8988T (cell line): ENCODE results near the gene STRBP.

ENCODE experiments used
- DNase-seq: peaks from one replicate; pipeline ENCODE4 v3.0.0; 2011

Gene STRBP

DNA sequence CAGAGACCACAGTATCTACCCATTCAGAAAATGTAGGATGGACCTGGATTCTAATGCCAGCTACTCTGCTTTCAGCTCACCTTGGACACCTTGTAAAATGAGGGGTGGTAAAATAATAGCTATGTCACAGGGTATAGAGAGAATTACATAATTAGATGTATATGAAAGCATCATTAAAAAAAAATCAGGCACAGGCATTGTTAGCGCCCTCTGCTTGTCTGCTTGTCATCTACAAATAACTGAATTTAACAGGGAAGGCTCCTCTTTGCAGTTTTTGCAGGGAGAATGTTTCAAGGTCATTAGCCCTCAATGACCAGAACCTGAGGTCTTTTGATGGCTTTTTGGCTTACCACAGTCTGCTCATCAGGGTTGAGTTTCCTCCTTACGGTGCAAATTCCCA is 176.9 kb downstream of the STRBP start:
- DNase-seq: no peak

DNA sequence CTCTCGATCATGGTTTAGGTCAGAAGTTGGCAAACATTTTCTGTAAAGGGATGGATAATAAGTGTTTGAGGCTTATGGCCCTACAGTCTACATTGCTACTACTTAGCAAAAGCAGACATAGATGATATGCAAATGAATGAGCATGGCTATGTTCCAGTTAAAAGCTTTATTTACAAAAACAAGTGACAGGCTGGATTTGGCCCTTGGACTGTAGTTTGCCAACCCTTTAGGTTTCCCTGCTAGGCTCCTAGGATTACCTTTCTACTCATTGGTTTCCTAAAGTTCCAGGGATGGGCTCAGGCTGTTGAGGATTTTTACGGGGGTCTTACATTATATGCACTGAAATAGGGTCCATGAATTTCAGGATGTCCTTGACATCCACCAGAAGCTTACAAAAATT is 177.4 kb downstream of the STRBP start:
- no peak for DNase-seq

GRCh38 chr9:123090198-123090896 is 178.0 kb downstream of the STRBP start:
- DNase-seq: no peak

DNA sequence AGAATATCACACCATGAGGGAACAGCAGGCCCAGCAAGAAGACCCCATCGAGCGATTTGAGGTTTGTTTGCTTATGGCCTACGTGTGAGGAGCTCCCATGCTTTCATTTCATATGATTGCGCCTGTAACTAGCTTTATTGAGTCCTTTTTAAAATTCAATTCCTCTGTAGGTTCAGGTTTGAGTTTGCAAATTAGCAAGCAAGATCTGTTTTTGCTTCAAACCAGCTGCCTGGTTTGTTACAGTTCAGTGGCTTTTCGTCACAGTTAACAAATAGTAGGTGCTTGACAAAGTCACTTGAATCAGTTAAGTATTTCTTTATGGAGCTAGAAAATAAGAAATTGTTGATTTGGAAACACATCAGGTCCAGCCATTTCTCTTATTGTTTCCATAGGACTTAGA is 178.6 kb downstream of the STRBP start:
- no peak for DNase-seq

DNA sequence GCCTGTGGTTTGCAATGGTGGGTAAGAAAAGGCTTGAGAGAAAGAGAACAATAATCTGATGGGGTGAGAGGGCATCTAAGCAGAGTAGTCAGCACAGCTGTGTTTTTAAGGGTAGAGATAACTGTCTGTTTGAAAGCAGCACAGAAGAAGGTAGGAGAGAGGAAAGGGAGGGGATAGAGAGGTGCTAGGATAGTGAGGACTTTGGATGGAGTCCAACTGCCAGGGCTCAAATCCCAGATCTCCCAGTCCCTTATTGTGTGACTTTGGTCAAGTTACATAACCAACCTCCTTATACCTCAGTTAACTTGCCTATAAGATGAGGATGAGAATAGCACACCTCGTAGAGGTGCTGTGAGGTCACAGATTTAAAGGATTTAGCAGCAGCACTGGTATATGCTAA is 179.3 kb downstream of the STRBP start:
- no peak for DNase-seq

DNA sequence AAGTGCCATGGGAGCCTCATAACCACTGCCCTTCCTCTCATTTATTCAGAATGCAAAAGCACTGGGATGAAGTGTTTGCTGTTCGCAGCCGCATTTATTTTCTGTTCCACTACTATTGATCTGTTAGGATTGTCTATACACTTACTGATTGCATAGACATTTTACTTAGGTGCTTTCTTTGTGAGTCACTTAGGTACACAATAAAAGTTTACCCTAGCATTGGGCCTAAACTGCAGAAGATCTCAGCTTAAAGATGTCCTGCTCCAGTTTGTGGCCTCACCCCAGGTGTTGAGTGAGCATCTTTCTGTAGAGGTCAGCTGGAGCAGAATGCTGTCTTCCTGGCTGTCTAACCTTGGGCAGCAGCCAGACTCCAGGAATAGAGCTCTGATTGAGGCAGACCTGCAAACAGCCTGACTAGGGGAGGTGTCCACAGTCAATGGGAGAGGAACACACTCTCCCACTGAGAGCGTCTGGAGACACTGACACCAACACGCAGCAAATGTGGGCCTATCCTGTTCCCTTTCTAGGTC is 181.0 kb downstream of the STRBP start:
- DNase-seq: no peak

- DNase-seq: no peak
Measured at GRCh38 chr9:123085916-123086315, 182.5 kb downstream of the STRBP start.

DNA sequence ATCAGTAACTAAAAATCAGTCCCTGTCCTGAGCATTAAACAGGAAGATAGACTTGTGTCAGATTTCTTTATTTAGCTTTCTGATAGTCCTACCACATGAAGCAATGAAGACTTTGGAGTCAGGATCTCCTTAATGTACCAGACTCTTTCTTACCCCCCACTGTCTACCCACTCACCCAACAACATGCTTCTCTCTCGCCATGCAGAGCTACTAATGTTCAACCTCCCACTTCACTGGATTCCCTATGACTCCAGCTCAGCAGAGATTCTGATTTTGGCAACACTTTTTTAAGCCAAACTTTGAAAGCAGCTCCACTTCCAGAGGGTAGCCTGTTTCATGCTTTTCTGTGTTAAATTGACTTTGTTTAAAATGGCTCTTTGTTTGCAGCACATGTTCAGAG is 184.1 kb downstream of the STRBP start:
- DNase-seq: no peak

- no peak for DNase-seq
Measured at GRCh38 chr9:123083680-123084079, 184.7 kb downstream of the STRBP start.

DNA sequence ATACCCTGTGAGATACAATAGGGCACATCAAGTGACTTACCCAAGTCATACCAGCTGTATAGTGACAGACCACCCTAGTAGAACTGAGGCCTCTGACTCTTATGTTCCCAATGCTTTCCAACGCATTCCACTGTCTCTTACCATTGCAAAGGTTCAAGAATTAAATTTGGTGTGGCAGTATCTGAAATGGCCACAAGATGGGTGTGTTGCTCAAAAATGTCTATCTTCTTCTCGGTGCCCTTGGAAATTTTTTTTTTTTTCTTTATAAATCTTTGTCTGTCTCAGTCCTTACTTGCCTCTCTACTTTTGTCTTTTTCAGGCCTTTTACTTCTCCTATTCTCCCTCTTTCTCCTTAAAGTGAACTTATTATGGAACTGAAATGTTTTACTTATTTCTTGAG is 186.6 kb downstream of the STRBP start:
- no peak for DNase-seq

- DNase-seq: no peak
Measured at GRCh38 chr9:123080444-123080843, 187.9 kb downstream of the STRBP start.

DNA sequence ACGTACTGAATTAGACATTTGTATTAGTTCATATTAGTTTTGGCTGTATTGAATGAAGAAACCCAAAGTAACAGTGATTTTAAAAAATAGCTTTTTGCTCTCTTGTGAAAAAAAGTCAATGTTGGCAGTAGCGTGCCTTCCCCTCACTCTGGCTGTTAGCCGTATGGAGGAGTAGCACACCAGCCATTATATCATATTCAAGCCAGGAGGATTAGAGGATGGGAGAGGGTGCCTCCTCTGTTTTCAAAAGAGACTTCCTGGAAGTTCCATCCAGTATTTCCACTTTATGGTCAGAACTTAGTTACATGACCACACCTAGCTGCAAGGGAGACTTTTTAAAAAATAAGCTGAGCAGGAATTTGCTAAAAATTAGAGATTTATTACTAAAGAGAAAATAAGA is 193.8 kb downstream of the STRBP start:
- no peak for DNase-seq

DNA sequence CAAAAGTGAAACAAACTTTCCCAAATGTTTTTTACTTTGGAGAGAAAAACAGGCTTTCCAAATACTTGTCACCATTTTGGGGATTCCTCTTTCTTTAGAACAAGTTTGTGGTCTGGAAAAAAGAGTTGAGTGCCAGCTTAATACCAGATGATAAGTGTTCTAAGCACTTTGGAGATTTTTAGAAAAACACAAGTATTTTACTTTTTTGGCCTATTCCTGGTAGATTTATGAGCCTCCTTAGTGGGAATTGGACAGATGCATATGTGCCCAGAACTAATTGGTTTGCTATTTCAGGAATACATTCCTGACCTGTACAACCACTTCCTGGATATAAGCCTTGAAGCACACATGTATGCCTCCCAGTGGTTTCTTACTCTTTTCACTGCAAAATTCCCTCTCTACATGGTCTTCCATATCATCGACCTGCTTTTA is 194.4 kb downstream of the STRBP start:
- no peak for DNase-seq

- no peak for DNase-seq
Measured at GRCh38 chr9:123073441-123073840, 194.9 kb downstream of the STRBP start.

- DNase-seq: no peak
Measured at GRCh38 chr9:123072407-123072995, 195.9 kb downstream of the STRBP start.
